Stimulated activated CD4-positive, alpha-beta T cell treated with anti-CD3 and anti-CD28 coated beads, Interleukin-1b, Interleukin-23, amount 100 ng/mL, for 1 hour (primary cell): ENCODE measurements around the gene LSM2.
A peak's percentile ranks its signal among the peaks of the same experiment; 100 is the strongest.

Source experiments
- DNase-seq, 2 donors: peaks; one replicate each; pipeline ENCODE4 v3.0.0-alpha.2; 2020; ENCODE audit warnings: low read depth in 2 of 2

Gene LSM2

GRCh38 chr6:31776989-31777666, 29.6 kb downstream of the LSM2 start, which contains the start of gene VWA7:
VWA7 (minus strand) TSS chr6:31777328; CDS start chr6:31776779, 549 bp downstream.
- peak; percentile 39 to 58 for DNase-seq

DNA sequence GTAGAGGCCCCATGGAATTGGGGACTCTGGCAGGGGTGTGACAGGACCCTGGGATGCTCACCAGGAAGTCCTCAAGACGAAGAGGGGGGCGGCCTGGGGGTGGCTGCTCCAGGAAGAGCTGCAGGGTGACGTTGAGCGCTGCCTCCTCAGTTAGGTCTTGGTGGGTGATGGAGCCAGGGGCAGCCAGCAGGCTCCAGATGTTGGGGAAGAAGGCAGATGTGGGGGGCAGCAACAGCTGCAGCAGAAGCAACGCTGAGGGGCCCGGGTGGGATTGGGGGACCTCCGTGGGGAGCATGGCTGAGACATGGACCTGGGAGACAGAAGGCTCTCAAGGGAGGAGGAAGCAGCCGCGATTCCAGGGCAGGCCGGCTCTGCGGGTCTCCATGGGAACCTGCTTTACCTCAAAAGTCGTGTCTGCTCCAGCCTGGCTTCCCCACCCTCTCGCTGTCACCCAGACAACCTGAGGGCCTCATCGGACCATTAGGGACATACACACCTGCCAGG, 30.2 kb downstream of the LSM2 start:
- DNase-seq = no peak

DNA sequence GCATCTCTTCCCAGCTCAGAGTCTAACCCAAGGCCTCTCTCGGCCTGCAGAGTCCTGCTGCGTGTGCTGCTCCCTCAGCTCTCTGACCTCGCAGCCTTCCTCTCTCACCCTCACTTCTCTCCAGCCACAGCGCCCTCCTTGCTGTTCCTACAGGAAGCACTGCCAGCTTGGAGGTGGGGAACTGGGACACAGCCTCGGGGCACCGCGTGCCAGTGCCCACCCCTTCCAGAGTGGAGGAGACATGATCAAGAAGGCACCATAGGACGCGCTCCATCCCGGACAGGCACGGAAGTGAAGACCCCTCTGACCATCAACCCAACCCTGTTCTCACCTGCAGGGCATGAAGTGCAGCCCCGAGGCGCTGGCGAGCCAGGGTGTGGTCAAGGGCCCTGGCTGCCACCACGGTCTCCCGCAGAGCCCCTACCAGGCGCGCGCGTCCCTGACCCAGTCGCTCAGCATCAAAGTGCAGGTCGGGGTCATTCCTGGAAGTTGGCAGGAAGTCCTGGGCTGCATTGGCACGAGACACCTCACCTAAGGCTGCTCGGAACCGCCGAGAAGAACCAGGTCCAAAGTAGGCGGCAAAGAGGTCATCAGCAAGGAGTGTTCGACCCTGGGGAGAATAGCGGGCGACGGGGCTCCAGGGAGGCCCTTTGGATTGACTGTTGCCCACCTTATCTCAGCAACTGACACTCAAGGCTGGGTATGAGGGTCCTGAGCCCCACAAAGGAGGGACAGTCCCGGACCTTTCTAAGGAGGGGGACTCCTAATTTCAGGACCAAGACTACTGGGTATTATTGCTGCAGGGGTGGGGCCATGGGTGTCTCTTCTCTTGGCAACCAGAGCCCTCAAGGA, 30.9 kb downstream of the LSM2 start:
- no peak for DNase-seq

DNA sequence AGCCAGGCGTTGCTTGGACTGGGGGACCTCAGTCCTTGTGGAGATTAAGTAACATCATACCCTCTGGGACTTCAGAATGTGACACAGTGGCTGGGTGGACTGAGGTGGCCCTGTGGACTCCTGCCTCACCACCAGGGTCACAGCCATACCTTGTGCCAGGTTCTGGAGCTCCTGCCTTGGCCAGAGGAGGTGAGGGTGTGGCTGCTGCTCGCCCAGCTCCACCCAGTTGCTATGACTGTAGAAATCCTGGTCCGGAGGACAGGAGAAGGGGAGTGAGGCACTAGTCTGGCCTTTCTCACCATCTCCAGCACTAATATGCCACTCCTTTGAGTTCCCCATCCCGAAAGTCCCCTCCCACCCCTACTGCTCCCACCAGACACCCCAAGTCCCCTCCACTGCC, 31.6 kb downstream of the LSM2 start:
- no peak for DNase-seq

DNA sequence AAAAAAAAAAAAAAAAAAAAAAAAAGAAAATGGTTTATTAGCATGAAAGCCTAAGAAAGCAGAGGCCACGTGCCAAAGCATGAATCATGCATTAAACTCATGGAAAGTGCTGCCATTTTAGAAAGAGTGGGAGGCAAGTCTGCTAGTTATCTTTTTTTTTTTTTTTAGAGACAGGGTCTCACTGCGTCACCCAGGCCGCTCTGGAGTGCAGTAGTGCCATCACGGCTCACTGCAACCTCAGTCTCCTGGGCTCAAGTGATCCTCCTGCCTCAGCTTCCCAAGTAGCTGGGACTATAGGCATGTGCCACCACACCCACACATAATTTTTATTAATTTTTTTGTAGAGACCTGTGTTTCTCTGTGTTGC, 34.8 kb downstream of the LSM2 start:
- DNase-seq = no peak

GRCh38 chr6:31770860-31771259, 35.9 kb downstream of the LSM2 start:
- no peak for DNase-seq

DNA sequence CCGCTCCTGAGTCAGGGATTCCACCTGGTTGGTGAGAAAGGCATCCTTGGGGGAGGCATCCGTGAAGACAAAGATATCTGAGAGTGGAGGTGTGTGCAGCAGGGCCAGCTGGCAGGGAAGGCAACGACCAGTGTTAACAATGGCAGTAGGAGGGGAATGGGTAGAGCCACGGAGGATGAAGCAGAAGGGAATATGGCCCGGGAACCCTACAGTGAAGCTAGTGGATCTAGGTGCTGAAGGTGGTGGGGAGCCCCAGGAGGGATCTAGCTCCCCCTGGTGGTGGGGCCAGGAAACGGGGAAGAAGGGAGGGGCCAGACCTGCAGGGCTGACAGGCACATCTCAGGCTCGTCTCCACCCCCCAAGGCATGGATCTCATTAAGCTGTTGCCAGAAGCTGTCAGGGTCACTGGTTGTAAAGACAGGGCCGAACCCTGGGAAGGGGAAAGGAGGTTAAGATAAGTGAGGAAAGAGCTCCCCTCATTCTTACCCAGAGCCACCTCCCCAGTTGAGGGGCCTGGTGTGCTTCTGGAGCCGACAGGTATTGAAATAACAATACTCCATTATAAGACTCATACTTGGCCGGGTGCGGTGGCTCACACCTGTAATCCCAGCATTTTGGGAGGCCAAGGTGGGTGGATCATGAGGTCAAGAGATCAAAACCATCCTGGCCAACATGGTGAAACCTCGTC, 36.9 kb downstream of the LSM2 start:
- peak; percentile 66 to 67 for DNase-seq

DNA sequence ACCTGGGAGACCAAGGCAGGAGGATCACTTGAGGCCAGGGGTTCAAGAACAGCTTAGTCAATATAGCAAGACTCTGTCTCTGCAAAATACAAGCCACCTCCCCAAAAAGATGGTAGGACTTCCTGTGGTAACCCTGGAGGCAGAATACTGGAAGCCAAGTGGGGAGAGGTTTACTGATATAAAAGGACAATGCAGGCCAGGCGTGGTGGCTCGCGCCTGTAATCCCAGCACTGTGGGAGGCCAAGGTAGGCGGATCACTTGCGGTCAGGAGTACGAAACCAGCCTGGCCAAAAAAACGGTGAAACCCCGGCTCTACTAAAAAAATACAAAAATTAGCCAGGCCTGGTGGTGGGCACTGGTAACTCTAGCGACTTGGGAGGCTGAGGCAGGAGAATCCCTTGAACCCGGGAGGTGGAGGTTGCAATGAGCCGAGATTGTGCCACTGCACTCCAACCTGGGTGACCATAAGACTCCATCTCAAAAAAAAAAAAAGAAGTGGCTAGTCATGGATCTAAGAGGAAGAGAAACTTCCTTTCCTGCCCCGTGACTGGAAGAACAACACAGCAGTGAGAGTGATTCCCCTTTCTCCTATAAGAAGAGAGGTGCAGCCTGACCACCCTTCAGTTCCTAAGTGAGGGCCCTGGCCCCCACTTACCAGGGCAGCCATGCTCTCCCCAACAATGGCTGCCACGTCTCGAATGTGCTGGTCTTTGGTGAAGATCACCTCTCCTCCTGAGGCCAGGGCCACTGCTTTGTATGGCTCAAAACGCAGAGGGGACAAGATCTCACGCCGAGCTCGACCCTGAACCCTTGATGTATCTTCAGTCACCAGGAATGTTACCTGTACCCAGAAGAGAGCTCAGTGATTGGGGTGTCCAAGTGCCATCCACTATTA, 38.2 kb downstream of the LSM2 start:
- DNase-seq = no peak

GRCh38 chr6:31767096-31767645, 39.6 kb downstream of the LSM2 start:
- no peak for DNase-seq

DNA sequence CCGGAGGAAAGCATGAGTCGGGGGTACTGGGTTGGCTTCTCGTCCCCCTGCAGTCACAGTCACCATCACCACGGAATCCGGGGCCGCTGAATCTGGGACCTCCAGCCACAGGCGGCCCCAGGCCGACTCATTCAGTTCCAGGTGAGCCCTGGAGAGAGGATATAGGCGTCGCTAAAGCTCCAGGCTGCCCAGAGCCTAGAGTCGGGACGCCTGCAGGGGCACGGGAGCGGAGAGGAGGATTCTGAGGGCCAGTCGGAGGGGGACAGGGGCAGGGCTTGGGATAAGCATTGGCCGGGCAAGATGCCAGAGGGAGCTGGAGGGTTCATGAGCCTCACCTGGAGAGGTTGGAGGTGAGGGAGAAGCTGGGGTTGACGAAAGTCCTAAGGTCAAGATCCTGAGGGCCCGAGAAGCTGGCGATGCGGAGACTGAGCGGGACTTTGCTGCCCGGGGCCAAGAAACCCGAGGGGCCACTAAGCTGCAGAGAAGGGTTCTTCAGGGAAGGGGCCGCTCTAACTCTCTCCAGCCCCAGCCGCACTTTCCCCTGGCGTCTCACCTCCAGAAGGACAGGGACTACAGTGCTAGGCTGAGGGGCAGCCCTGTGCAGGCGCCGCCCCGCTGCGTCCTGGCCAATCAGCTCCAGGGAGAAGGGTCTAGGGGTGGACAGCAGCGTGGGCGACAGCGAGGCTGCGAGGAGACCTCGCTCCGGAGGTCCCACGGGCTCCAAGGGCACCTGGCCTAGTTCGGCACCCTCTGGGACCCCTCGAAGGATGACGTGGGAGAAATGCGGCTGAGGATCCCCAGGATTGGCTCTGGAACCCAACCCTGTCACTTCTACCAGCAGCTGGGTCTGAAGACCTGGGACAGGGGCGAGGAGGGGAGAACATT, 40.6 kb downstream of the LSM2 start:
- DNase-seq = no peak

GRCh38 chr6:31765559-31765909, 41.2 kb downstream of the LSM2 start:
- no peak for DNase-seq

- no peak for DNase-seq
Observed at GRCh38 chr6:31764198-31764597, 42.6 kb downstream of the LSM2 start.

- DNase-seq = no peak
Observed at GRCh38 chr6:31763619-31763940, 43.2 kb downstream of the LSM2 start.

DNA sequence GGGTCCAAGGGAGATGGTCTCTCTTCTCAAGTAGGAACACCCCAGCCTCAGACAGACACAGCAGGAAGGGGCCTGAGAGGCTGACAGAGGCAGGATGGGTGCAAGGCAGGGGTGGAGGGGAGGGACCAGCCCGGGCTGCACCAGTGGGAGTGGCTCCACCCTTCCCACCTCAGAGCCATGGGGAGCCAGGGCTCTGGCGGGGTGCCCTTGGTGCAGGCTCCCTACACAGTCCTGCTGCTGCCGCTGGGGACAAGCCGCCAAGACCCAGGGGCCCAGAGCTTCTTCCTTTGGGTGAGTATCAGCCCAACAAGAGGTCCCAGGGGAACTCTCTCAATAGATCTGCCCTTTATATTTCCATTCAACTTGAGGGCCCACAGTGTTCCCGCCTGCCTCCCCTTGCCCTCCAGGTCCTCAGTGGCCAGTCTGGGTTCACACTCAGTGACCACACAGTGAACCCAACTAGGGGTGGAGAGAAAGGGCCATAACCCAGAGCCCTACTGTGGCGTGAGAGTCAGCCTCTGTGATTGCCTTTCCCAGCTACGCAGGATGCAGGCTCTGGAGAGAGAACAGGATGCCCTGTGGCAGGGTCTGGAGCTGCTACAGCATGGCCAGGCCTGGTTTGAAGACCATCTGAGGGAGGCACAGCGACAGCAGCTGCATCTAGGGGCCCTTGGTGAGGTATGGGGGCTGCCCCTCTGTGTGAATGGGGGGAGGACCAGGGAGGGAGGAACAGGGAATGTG, 43.7 kb downstream of the LSM2 start:
- no peak for DNase-seq

GRCh38 chr6:31762356-31762755, 44.4 kb downstream of the LSM2 start, which contains the start of gene SAPCD1:
SAPCD1 (plus strand) TSS chr6:31762656; CDS start chr6:31763055, 399 bp downstream.
- no peak for DNase-seq

DNA sequence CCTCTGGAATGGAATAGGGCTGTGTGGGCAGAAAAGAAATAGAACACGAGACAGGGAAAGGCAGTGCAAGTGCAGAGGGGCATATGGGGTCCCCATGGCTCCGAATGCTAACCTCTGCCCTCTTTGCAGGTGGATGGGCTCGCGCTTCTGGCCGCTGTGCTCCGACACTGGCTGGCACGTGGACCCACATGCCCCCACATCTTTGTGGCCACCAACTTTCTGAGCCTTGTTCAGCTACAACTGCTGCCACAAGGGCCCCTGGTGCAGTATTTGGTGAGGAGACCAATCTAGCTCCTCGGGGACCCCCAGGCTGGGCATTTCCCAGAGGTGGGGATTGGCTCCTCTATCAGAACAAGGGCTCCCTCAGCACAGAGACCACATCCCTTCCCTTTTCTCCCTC, 45.4 kb downstream of the LSM2 start:
- DNase-seq = no peak

GRCh38 chr6:31760790-31761189, 46.0 kb downstream of the LSM2 start:
- DNase-seq = no peak

DNA sequence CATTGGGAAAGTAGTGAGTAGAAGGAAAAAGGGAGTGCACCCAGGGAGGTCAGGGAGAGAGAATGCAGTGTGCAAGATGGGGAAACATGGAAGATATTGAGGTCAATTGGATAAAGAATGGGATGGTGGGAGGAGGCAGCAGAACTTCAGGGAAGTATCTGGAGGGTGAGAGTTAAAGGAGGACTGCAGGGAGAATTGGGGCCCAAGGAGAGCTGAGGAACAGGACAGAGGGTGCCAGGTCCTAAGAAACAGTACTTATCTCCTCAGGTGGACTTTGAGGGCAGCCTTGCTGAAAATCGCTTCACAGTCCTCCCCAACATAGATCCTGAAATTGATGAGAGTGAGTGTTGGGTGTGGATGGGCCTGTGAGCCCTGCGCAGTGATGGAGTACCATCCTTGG, 48.5 kb downstream of the LSM2 start:
- no peak for DNase-seq

DNA sequence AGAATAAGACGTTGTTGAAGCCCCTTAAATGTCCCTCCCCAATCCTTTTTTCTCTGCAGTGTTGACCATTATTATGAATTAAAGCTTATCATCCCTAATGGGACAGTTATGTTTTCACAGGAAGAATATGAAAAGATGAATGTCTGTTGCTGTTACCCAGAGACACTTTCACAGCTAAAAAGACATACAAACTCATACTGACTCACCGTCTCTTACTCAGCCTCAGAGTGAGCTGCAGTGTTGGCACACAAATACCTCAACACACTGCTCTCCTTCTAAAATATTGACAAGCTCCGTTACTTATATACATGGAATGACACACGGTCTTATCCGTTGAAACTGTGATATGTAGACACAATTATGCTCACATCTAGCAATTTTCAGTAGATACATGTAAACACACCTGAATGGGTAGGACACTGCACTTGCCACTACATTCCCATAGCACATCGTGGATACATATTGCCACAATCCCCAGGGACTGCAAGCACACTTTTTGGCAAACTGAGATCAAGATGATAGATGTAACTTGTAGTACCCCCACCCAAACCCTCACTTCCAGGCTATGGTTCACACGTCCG, 53.9 kb downstream of the LSM2 start:
- no peak for DNase-seq
